Motor neuron (in vitro differentiated cells): Measurements from ENCODE around the gene XPC. TPM values are rescaled to one million over a fixed set of nuclear protein-coding genes. Genes with fewer than 3 reads are reported as not detected.

ENCODE experiments used
- ATAC-seq, 8 experiments: fragments of 200-7000 bp; cut with Tn5 transposase; replicated peaks in 6 of 8; 2 replicates each; pipeline ENCODE4 v1.8.0; 2021; ENCODE audit warnings: mild to moderate bottlenecking in 8 of 8, moderate library complexity in 8 of 8
- H3K27ac ChIP-seq, 2 donors: fragments of 250-450 bp; sonication (Bioruptor Pico); 2 replicates each; pipeline ENCODE4 v1.9.0; 2021; ENCODE audit warnings: antibody characterized with exemption in 2 of 2, mild to moderate bottlenecking in 2 of 2, moderate library complexity in 1 of 2
- H3K4me1 ChIP-seq, 2 donors: fragments of 250-450 bp; sonication (Bioruptor Pico); replicated peaks in 1 of 2; 2 replicates each; pipeline ENCODE4 v1.6.1; 2021; ENCODE audit warnings: antibody characterized with exemption in 2 of 2, mild to moderate bottlenecking in 2 of 2, moderate library complexity in 1 of 2
- H3K4me3 ChIP-seq, 5 donors: fragments of 250-450 bp; sonication (Bioruptor Pico); 2 replicates each; pipeline ENCODE4 v1.9.0; 2021; ENCODE audit warnings: antibody characterized with exemption in 5 of 5, mild to moderate bottlenecking in 5 of 5, moderate library complexity in 4 of 5
- WGBS, 10 experiments: fragments of 450-650 bp; shearing (Covaris generic); methylation state at CpG; one replicate each; pipeline ENCODE4 v1.0.0; 2022; 5-methylcytosine and 5-hydroxymethylcytosine counted together
- in situ Hi-C, 9 experiments: fragments of 400-800 bp; cut with MboI; loops; one replicate each; pipeline ENCODE4 v1.15.0; 2021; ENCODE audit warnings: low sequenced_read_pairs in 9 of 9, low pct_unique_long_range_greater_than_20kb in 2 of 9; ENCODE audit not compliant: unreplicated experiment in 9 of 9
- total RNA-seq, 8 experiments: library from RNA; unstranded; fragments of 300-600 nt; gene quantifications; 2 replicates each; pipeline versions ENCODE4 v1.2.3 to v1.2.4, GENCODE V29; 2022

The XPC gene
- total RNA-seq, 8 experiments from 2014 or later = 22.3 to 94.0 (median 36.3) TPM

DNA sequence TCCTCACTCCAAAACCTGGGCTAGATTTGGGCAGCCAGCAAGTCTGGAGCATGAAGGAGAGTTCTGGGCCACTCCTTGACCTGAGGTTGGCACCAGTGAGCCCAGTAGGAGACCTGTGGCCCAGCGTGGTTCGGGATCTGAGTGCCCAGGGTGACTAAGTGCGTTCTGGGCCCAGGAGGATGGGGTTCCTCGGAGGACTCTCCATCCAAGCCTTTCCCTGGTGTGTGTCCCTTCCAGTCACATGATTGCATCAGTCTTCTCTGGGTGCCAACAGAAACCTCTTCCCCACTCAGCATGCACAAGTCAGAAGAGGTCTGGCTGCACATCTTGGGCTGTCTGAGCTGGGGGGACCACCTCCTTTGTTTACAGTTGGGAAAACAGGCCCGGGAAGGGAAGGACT lies 38.6 kb downstream of the XPC start:
- 35 to 100% (median 80%) methylated on average over 1 to 4 of the region's 5 CpGs; no CpG with 5 or more reads in 7 of the 10 experiments for WGBS, 10 experiments
- H3K4me1 ChIP-seq = peaks cover 9 to 10% of the 10 kb centered on the region in 2 donors
- no peak overlapping the region for H3K4me3 ChIP-seq
- H3K27ac ChIP-seq = no peak overlapping the region
- in situ Hi-C loops = no loop called here
- no peak for ATAC-seq

- peaks cover 2 to 5% of the 10 kb centered on the region in 2 donors for H3K4me1 ChIP-seq
- H3K4me3 ChIP-seq = no peak overlapping the region
- in situ Hi-C loops = no loop called here
- WGBS, 10 experiments = 18 to 100% (median 93%) methylated on average over 1 to 5 of the region's 14 CpGs; no CpG with 5 or more reads in 3 of the 10 experiments
- ATAC-seq = peak in 1 of 8 experiments; percentile 7
- H3K27ac ChIP-seq = no peak overlapping the region
These were observed 39.3 kb downstream of the XPC start for GRCh38 chr3:14138878-14139655.

DNA sequence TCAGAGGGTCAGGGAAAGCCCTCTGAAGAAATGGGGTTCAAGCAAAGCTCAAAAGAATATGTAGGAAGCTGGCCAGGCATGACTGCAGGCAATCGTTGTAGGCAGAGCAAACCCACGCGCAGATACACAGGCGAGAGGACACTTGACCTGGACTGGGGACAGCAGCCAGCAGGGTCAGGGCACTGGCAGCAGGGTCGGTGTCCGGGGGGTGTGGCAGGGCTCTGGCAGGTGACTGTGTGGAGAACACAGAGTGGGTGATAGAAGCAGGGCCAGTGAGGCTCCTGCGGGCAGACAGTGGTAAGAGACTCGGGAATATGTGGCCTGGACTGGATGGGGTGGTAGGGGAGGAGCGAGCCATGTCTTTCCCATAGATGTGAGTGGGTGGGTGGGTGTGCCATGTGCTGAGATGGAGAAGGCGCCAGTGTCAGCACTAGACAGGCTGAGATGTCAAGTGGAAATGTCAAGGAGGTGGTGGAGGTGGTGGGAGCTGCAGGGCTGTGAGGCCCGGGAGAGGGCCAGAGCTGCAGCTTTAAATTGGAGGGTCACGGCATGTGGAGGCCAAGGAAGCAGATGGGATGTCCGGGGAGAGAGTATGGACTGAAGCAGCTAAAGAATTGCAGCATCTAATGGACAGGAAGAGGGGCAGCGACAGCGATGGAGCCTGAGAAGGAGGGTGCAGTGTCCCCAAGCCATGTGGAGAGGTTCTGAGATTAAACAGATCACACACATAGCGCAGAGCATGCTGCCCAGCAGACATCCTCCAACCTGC lies 40.1 kb downstream of the XPC start:
- ATAC-seq = no peak
- 72 to 98% (median 94%) methylated on average over 2 to 8 of the region's 16 CpGs; no CpG with 5 or more reads in 4 of the 10 experiments for WGBS, 10 experiments

DNA sequence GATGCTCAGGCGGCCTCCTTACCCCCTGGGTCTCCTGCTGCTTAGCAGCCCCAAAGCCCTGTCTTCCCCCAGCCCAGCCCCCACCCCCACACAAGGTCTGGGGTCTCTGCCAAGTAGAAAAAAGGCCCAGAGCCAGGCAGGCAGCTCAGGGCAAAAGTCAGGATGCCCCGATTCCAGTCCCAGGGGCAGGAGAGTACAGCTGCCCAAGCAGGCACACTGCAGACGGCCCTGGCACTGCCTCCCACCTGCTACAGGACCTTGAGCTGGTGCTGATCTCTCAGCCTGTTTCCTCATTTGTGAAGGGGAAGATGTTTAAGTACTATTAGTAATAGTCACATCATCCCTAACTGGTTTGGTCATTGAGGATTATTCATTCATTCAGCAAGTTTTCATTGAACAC lies 41.0 kb downstream of the XPC start:
- no peak for ATAC-seq
- WGBS, 10 experiments = 71 to 100% methylated on average over 2 of the region's 3 CpGs; no CpG with 5 or more reads in 8 of the 10 experiments
- no peak overlapping the region for H3K4me3 ChIP-seq
- H3K4me1 ChIP-seq = no peaks in the 10 kb centered on the region
- H3K27ac ChIP-seq = no peak overlapping the region
- in situ Hi-C loops = no loop called here

More for the DNA sequence above, 40.1 kb downstream of the XPC start:
- in situ Hi-C loops = no loop called here
- H3K4me1 ChIP-seq = no peaks in the 10 kb centered on the region
- no peak overlapping the region for H3K4me3 ChIP-seq
- H3K27ac ChIP-seq = no peak overlapping the region

GRCh38 chr3:14137004-14137403 lies 41.4 kb downstream of the XPC start:
- peak in 2 of 8 experiments; percentile 10 to 13 for ATAC-seq

DNA sequence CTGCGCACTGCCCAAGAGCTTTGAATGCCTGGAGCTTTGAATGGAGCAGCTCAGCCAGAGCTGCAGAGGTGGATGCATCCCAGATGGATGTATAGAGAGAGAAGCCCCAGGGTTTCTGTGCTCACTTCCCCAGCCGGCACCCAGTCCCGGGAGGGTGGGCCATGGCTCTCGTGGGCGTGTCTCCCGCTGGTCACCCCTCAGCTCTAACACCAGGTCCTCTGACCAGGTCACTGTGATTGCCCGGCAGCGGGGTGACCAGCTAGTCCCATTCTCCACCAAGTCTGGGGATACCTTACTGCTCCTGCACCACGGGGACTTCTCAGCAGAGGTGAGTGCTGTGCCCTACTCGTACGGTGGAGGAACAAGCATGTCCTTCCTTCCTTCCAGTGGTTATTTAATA lies 42.8 kb downstream of the XPC start:
- no peak for ATAC-seq
- no peak overlapping the region for H3K27ac ChIP-seq
- no peaks in the 10 kb centered on the region for H3K4me1 ChIP-seq
- H3K4me3 ChIP-seq = no peak overlapping the region
- 70 to 100% (median 90%) methylated on average over 2 to 6 of the region's 11 CpGs; no CpG with 5 or more reads in 5 of the 10 experiments for WGBS, 10 experiments
- in situ Hi-C loops = no loop called here

More at GRCh38 chr3:14137004-14137403, 41.4 kb downstream of the XPC start:
- H3K4me3 ChIP-seq = no peak overlapping the region
- in situ Hi-C loops = no loop called here
- no CpG with 5 or more reads among the region's 3 CpGs for WGBS, 10 experiments
- no peaks in the 10 kb centered on the region for H3K4me1 ChIP-seq
- H3K27ac ChIP-seq = no peak overlapping the region

- H3K4me1 ChIP-seq = no peaks in the 10 kb centered on the region
- WGBS, 10 experiments = 80 to 93% methylated on average over 2 to 4 of the region's 6 CpGs; no CpG with 5 or more reads in 8 of the 10 experiments
- no peak overlapping the region for H3K27ac ChIP-seq
- in situ Hi-C loops = no loop called here
- no peak for ATAC-seq
- no peak overlapping the region for H3K4me3 ChIP-seq
These were observed 44.1 kb downstream of the XPC start for GRCh38 chr3:14134291-14134690.

DNA sequence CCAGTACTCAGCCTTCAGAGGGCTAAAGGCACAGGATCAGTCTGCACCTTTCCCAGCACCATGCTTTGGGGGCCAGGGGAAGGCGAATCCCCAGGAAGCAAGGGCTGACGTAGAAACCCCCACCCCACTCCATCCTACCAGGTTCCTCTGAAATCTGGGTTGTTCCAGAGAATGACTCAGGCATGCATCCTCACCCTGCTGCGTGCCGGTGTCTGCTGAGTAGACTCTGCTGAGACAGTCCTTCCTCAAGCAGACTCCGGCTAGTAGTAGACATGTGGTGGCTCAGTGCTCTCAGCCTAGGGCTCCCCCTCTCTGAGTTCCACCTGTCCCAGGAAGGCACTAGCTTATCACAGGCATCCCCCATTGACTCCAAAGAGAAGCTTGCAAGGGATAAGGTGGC lies 44.5 kb downstream of the XPC start:
- H3K4me3 ChIP-seq = no peak overlapping the region
- no peak overlapping the region for H3K27ac ChIP-seq
- no peak for ATAC-seq
- H3K4me1 ChIP-seq = no peaks in the 10 kb centered on the region
- WGBS, 10 experiments = 100% methylated on average over 1 to 2 of the region's 5 CpGs; no CpG with 5 or more reads in 8 of the 10 experiments
- in situ Hi-C loops = no loop called here

DNA sequence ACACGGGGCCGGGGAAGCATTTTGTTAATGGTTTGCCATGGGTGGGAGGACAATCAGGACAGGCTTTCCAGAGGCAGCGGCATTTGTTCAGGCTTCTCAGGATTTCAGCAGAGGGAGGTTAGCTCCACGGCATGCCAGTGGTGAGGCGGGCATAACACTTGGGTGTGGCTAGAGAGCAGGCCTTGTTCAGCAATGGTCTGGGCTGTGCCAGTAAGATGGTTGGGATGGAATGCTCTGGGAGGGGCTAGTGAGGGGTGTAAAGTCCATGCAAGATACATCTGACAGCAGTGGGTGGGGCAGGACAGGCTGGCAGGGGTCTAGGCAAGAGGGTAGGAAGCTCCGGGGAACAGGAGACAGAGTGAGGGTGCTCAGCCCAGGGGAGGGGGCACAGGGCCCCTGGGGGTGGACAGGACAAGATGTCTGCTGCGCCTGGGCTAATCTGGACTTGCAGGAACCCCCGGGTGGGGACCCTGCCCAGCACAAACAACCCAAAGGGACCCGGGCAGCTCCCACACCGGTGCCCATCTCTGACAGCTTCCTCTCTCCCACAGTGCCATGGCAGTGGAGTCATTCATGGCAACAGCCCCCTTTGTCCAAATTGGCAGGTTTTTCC lies 45.1 kb downstream of the XPC start:
- no peak overlapping the region for H3K27ac ChIP-seq
- no peaks in the 10 kb centered on the region for H3K4me1 ChIP-seq
- in situ Hi-C loops = no loop called here
- WGBS, 10 experiments = 60 to 100% (median 83%) methylated on average over 2 to 3 of the region's 10 CpGs; no CpG with 5 or more reads in 5 of the 10 experiments
- no peak overlapping the region for H3K4me3 ChIP-seq
- peak in 3 of 8 experiments; percentile 14 to 32 (median 17) for ATAC-seq

GRCh38 chr3:14132689-14133088 lies 45.7 kb downstream of the XPC start:
- H3K4me1 ChIP-seq = no peaks in the 10 kb centered on the region
- in situ Hi-C loops = no loop called here
- no peak for ATAC-seq
- no peak overlapping the region for H3K4me3 ChIP-seq
- no peak overlapping the region for H3K27ac ChIP-seq
- 100% methylated on average over 2 of the region's 6 CpGs; no CpG with 5 or more reads in 9 of the 10 experiments for WGBS, 10 experiments

- ATAC-seq = no peak
- H3K27ac ChIP-seq = no peak overlapping the region
- in situ Hi-C loops = no loop called here
- H3K4me1 ChIP-seq = no peaks in the 10 kb centered on the region
- no peak overlapping the region for H3K4me3 ChIP-seq
- 100% methylated on average over 1 to 3 of the region's 8 CpGs; no CpG with 5 or more reads in 5 of the 10 experiments for WGBS, 10 experiments
These were observed 46.3 kb downstream of the XPC start for GRCh38 chr3:14132120-14132519.

DNA sequence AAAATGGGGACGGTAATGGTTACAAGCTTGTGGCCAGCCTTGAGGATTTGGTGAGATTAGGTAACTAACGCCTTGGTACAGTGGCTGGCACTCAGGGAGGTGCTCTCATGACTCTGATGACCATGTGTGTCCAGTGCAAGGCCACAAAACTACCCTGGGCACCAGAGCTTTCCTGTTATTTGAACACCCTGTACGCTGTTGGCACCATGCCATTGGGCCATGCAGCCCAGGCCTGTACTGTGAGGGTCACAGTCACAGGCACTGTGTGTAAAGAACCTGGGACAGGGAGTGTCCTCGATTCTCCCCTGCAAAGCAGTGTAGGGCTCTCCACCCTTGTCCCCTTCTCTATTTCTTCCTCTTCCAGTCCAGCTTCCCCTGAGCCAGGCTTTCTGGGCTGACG lies 47.3 kb downstream of the XPC start:
- ATAC-seq = no peak
- peaks cover 4 to 6% of the 10 kb centered on the region in 2 donors for H3K4me1 ChIP-seq
- in situ Hi-C loops = no loop called here
- H3K27ac ChIP-seq = no peak overlapping the region
- H3K4me3 ChIP-seq = no peak overlapping the region
- 0 to 100% (median 94%) methylated on average over 1 to 3 of the region's 5 CpGs; no CpG with 5 or more reads in 3 of the 10 experiments for WGBS, 10 experiments

- no peak for ATAC-seq
- in situ Hi-C loops = no loop called here
- Histone ChIP-seq H3K27ac (no peak overlapping the region), H3K4me3 (no peak overlapping the region), H3K4me1 (peaks cover 4 to 9% of the 10 kb centered on the region in 2 donors)
- WGBS, 10 experiments = 90 to 100% (median 98%) methylated on average over 1 to 9 of the region's 12 CpGs; no CpG with 5 or more reads in 6 of the 10 experiments
These were observed 47.7 kb downstream of the XPC start for GRCh38 chr3:14130707-14131106.
